ENCODE measurements around the gene VPS52.

The VPS52 gene

GRCh38 chr6:33206864-33207551, 64.7 kb downstream of the VPS52 start:
- no peak for TF ChIP-seq CTCF (conservative IDR thresholded peaks at IDR 0.05; ENCODE audit: low read depth, low read length)
- no peak for DNase-seq (ENCODE audit: low read depth)
- peak overlapping the region; percentile 87 for H3K4me3 ChIP-seq (ENCODE audit: low read depth, low read length)

DNA sequence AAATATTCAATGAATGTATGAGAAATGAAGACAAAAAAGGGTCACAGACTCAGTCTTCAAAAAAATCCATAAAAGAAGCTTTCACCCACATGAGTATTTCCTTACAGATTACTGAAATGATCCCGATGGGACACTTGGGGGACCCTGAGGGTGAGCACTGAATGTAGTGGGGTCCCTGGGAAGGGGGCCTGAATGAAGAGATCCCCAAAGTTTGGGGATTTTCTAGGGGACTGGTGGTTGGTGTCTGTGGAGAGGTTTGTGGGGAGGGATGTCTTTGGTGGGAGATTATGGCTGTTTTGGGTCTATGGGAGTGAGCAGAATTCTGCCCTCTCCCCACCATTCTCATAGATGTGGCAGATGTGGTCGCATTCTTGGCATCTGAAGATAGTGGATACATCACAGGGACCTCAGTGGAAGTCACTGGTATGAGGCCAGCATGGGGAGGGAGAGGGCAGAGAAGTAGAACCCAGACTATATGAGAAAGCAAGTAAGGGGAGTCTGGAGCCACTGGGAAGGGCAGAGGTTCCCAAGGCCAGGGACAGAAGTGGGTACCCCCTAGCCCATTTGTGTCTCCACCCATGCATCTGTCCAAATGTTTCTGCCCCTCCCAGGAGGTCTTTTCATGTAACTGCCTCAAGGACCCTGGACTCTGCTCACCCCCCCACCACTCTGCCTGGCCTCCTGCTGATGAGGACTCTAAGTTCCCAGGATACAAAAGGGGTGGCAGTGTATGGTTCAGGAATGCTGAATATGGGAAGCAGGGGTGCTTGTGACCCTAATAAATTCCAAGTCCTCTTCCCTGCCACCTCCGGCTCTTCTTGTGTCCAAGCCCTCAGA, 65.4 kb downstream of the VPS52 start:
- TF ChIP-seq CTCF (conservative IDR thresholded peaks at IDR 0.05; ENCODE audit: low read depth, low read length): no peak
- H3K4me3 ChIP-seq (ENCODE audit: low read depth, low read length): no peak overlapping the region
- DNase-seq (ENCODE audit: low read depth): no peak

GRCh38 chr6:33205191-33206026, 66.3 kb downstream of the VPS52 start:
- H3K4me3 ChIP-seq (ENCODE audit: low read depth, low read length): peak overlapping the region; percentile 78
- peak; percentile 64 for DNase-seq (ENCODE audit: low read depth)
- TF ChIP-seq CTCF (conservative IDR thresholded peaks at IDR 0.05; ENCODE audit: low read depth, low read length): no peak

GRCh38 chr6:33204415-33205190, 67.1 kb downstream of the VPS52 start, which contains the start of gene HSD17B8:
TSS of gene HSD17B8 (plus strand) at chr6:33204655. CDS start at chr6:33204669, 14 bp downstream.
- no peak for TF ChIP-seq CTCF (conservative IDR thresholded peaks at IDR 0.05; ENCODE audit: low read depth, low read length)
- peak within 1 kb of the TSS; percentile 78 for H3K4me3 ChIP-seq (ENCODE audit: low read depth, low read length)
- DNase-seq (ENCODE audit: low read depth): peak; percentile 93

DNA sequence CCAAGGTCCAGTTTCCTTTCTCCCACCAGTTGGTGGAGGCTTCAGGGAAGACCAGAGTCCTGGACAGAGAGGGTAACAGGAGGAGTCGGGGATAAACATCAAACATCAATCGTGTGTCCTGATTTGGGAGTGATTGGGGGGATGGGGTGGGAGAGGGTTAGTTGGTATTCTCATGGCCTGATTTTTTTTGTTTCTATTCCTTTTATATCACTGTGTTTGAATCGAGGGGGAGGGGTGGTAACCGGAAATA, 67.6 kb downstream of the VPS52 start:
- no peak for DNase-seq (ENCODE audit: low read depth)
- peak overlapping the region; percentile 32 for H3K4me3 ChIP-seq (ENCODE audit: low read depth, low read length)
- no peak for TF ChIP-seq CTCF (conservative IDR thresholded peaks at IDR 0.05; ENCODE audit: low read depth, low read length)

GRCh38 chr6:33203443-33204164, 68.1 kb downstream of the VPS52 start:
- no peak for DNase-seq (ENCODE audit: low read depth)
- TF ChIP-seq CTCF (conservative IDR thresholded peaks at IDR 0.05; ENCODE audit: low read depth, low read length): no peak
- H3K4me3 ChIP-seq (ENCODE audit: low read depth, low read length): peak overlapping the region; percentile 3

Measured in choroid plexus epithelial cell (primary cell).